Naive thymus-derived CD4-positive, alpha-beta T cell (primary cell): ENCODE measurements around the gene CYB5RL. TPM values are rescaled to one million over a fixed set of nuclear protein-coding genes. Genes with fewer than 3 reads are reported as not detected.
A peak's percentile ranks its signal among the peaks of the same experiment; 100 is the strongest.

Source experiments
- ATAC-seq: fragments of 150-1000 bp; cut with Tn5 transposase; 2 replicates; pipeline ENCODE4 v1.10.0; 2021; ENCODE audit warnings: mild to moderate bottlenecking, moderate library complexity
- CTCF ChIA-PET: fragments of 350-600 bp; sonication (Branson Sonifier 250); formaldehyde crosslinking; loops from one replicate; lab custom pipeline; 2021; ENCODE audit warnings: antibody characterized with exemption; lab: Charles Lee
- POLR2A ChIA-PET: fragments of 350-600 bp; sonication (Branson Sonifier 250); formaldehyde crosslinking; loops from one replicate; lab custom pipeline; 2021; ENCODE audit warnings: antibody characterized with exemption, inconsistent platforms; lab: Charles Lee
- DNase-seq, 9 donors: peaks; one replicate each; pipeline versions ENCODE4 v3.0.0 to v3.0.0-alpha.2; 2020 to 2022; ENCODE audit warnings: mixed read lengths in 1 of 9
- H3K27ac ChIP-seq: one replicate; pipeline ENCODE4 v1.7.0; 2013; ENCODE audit warnings: mild to moderate bottlenecking, low read depth, low read length, moderate library complexity
- H3K27me3 ChIP-seq, 2 donors: one replicate each; pipeline ENCODE4 v1.7.0; 2013; ENCODE audit warnings: low read length in 2 of 2, mild to moderate bottlenecking in 2 of 2, moderate library complexity in 2 of 2; ENCODE audit not compliant: control insufficient read depth in 2 of 2, insufficient read depth in 2 of 2
- H3K36me3 ChIP-seq, 3 experiments: 1 replicate in 2 of 3; 2 replicates in 1 of 3; pipeline ENCODE4 v1.7.0; 2013; ENCODE audit warnings: low read length in 3 of 3, mild to moderate bottlenecking in 3 of 3, moderate library complexity in 1 of 3; ENCODE audit not compliant: insufficient read depth in 3 of 3, control insufficient read depth in 2 of 3
- H3K4me1 ChIP-seq, 2 donors: one replicate each; pipeline ENCODE4 v1.7.0; 2013; ENCODE audit warnings: low read length in 2 of 2, mild to moderate bottlenecking in 2 of 2, moderate library complexity in 1 of 2; ENCODE audit not compliant: control insufficient read depth in 2 of 2, insufficient read depth in 2 of 2
- H3K4me3 ChIP-seq: 2 replicates; pipeline ENCODE4 v1.7.0; 2013; ENCODE audit warnings: mild to moderate bottlenecking, low read length
- H3K9me3 ChIP-seq, 3 experiments: 1 replicate in 2 of 3; 2 replicates in 1 of 3; pipeline ENCODE4 v1.7.0; 2013; ENCODE audit warnings: low read length in 3 of 3; ENCODE audit not compliant: control insufficient read depth in 2 of 3
- H3K27ac Mint-ChIP-seq, 9 donors: one replicate each; pipeline ENCODE4 v1.8.0; 2020 to 2022; ENCODE audit warnings: mixed read lengths in 9 of 9, mild to moderate bottlenecking in 8 of 9, moderate library complexity in 5 of 9, inconsistent platforms in 2 of 9
- H3K27me3 Mint-ChIP-seq, 5 donors: one replicate each; pipeline ENCODE4 v1.8.0; 2021 to 2022; ENCODE audit warnings: mixed read lengths in 5 of 5, mild to moderate bottlenecking in 1 of 5
- H3K36me3 Mint-ChIP-seq, 5 donors: one replicate each; pipeline ENCODE4 v1.8.0; 2020 to 2022; ENCODE audit warnings: mixed read lengths in 5 of 5, mild to moderate bottlenecking in 3 of 5, inconsistent platforms in 1 of 5
- H3K4me1 Mint-ChIP-seq, 7 donors: one replicate each; pipeline ENCODE4 v1.8.0; 2020 to 2022; ENCODE audit warnings: mixed read lengths in 7 of 7, mild to moderate bottlenecking in 3 of 7, inconsistent platforms in 1 of 7
- H3K4me3 Mint-ChIP-seq, 10 donors: one replicate each; pipeline ENCODE4 v1.8.0; 2020 to 2022; ENCODE audit warnings: mild to moderate bottlenecking in 10 of 10, mixed read lengths in 10 of 10, moderate library complexity in 6 of 10, inconsistent platforms in 2 of 10
- H3K9me3 Mint-ChIP-seq, 11 donors: one replicate each; pipeline ENCODE4 v1.8.0; 2020 to 2022; ENCODE audit warnings: mixed read lengths in 11 of 11, mild to moderate bottlenecking in 4 of 11, inconsistent platforms in 1 of 11, moderate library complexity in 1 of 11
- intact Hi-C, 2 donors: fragments of 100-400 bp; cut with micrococcal nuclease; formaldehyde crosslinking; loops; one replicate each; pipeline ENCODE4 v1.15.1; 2023
- polyA plus RNA-seq, 2 donors: library from polyadenylated mRNA; unstranded; fragments of 300-500 nt; fragmentation: Illumina TruSeq; gene quantifications; one replicate each; pipeline ENCODE4 v1.2.3, GENCODE V29; 2021
- total RNA-seq, 6 experiments: library from RNA in 5 of 6; stranded (reverse) in 5 of 6; gene quantifications; 1 replicate in 5 of 6; 2 replicates in 1 of 6; pipeline ENCODE4 v1.2.3 and lab custom pipeline; 2021 to 2026

CYB5RL gene
- total and polyA plus RNA-seq, 7 experiments from 2014 or later: 3.4 to 13.5 (median 7.0) TPM

GRCh38 chr1:54244655-54245054 is 44.8 kb upstream of the CYB5RL start:
- no peak overlapping the region for H3K4me3 Mint-ChIP-seq
- peaks cover 0 to 8% (median 0%) of the 10 kb centered on the region in 7 donors for H3K4me1 Mint-ChIP-seq
- Histone ChIP-seq H3K4me3 (no peak overlapping the region), H3K27me3 (no peaks in the 10 kb centered on the region), H3K27ac (no peak overlapping the region), H3K9me3 (no peaks in the 10 kb centered on the region), H3K4me1 (no peaks in the 10 kb centered on the region), H3K36me3 (peaks cover 0 to 81% (median 8%) of the 10 kb centered on the region in 3 experiments)
- DNase-seq: no peak
- H3K27me3 Mint-ChIP-seq: no peaks in the 10 kb centered on the region
- ChIA-PET POLR2A (no interaction called here), CTCF (no interaction called here)
- H3K27ac Mint-ChIP-seq: peak overlapping the region in 5 of 9 donors; percentile 20 to 84 (median 39)
- H3K9me3 Mint-ChIP-seq: peaks cover 0 to 3% (median 0%) of the 10 kb centered on the region in 11 donors
- intact Hi-C loops: no loop called here
- H3K36me3 Mint-ChIP-seq: peaks cover 0 to 23% (median 8%) of the 10 kb centered on the region in 5 donors
- no peak for ATAC-seq

GRCh38 chr1:54243022-54243421 is 43.2 kb upstream of the CYB5RL start:
- H3K27me3 ChIP-seq: no peaks in the 10 kb centered on the region
- no peak for ATAC-seq
- ChIA-PET CTCF (no interaction called here), POLR2A (no interaction called here)
- Mint-ChIP-seq H3K36me3 (peaks cover 0 to 26% (median 10%) of the 10 kb centered on the region in 5 donors), H3K9me3 (peaks cover 0 to 2% (median 0%) of the 10 kb centered on the region in 11 donors), H3K27me3 (no peaks in the 10 kb centered on the region), H3K4me3 (no peak overlapping the region), H3K27ac (peak overlapping the region in 5 of 9 donors; percentile 28 to 74 (median 55)), H3K4me1 (peaks cover 0 to 7% (median 0%) of the 10 kb centered on the region in 7 donors)
- H3K4me3 ChIP-seq: no peak overlapping the region
- H3K27ac ChIP-seq: no peak overlapping the region
- no peaks in the 10 kb centered on the region for H3K9me3 ChIP-seq
- peaks cover 0 to 85% (median 19%) of the 10 kb centered on the region in 3 experiments for H3K36me3 ChIP-seq
- H3K4me1 ChIP-seq: no peaks in the 10 kb centered on the region
- intact Hi-C loops: no loop called here
- DNase-seq: no peak

GRCh38 chr1:54241364-54241763 is 41.5 kb upstream of the CYB5RL start:
- H3K27ac Mint-ChIP-seq: no peak overlapping the region
- H3K36me3 Mint-ChIP-seq: peaks cover 12 to 42% (median 20%) of the 10 kb centered on the region in 5 donors
- Histone ChIP-seq H3K27me3 (no peaks in the 10 kb centered on the region), H3K27ac (peak overlapping the region; percentile 13), H3K9me3 (no peaks in the 10 kb centered on the region), H3K4me1 (no peaks in the 10 kb centered on the region), H3K36me3 (peaks cover 0 to 85% (median 19%) of the 10 kb centered on the region in 3 experiments), H3K4me3 (no peak overlapping the region)
- no peaks in the 10 kb centered on the region for H3K27me3 Mint-ChIP-seq
- ATAC-seq: no peak
- ChIA-PET POLR2A (no interaction called here), CTCF (interaction anchor here (0.9 kb wide), 1 partner anchor 26 kb away, joined by 3 read pairs; no protein-coding TSS in a partner anchor)
- peaks cover 0 to 7% (median 0%) of the 10 kb centered on the region in 7 donors for H3K4me1 Mint-ChIP-seq
- no peak overlapping the region for H3K4me3 Mint-ChIP-seq
- intact Hi-C loops: no loop called here
- no peak for DNase-seq
- H3K9me3 Mint-ChIP-seq: peaks cover 0 to 2% (median 0%) of the 10 kb centered on the region in 11 donors

GRCh38 chr1:54240741-54241335 is 41.0 kb upstream of the CYB5RL start:
- Mint-ChIP-seq H3K27me3 (no peaks in the 10 kb centered on the region), H3K36me3 (peaks cover 12 to 43% (median 21%) of the 10 kb centered on the region in 5 donors), H3K9me3 (peaks cover 0 to 2% (median 0%) of the 10 kb centered on the region in 11 donors), H3K27ac (peak overlapping the region in 3 of 9 donors; percentile 25 to 43 (median 26)), H3K4me3 (no peak overlapping the region), H3K4me1 (peaks cover 0 to 6% (median 0%) of the 10 kb centered on the region in 7 donors)
- no peak overlapping the region for H3K27ac ChIP-seq
- DNase-seq (no peak), ATAC-seq (no peak)
- no peaks in the 10 kb centered on the region for H3K27me3 ChIP-seq
- CTCF ChIA-PET: interaction anchor here (0.9 kb wide), 1 partner anchor 26 kb away, joined by 3 read pairs; no protein-coding TSS in a partner anchor
- no peaks in the 10 kb centered on the region for H3K9me3 ChIP-seq
- intact Hi-C loops: no loop called here
- no peaks in the 10 kb centered on the region for H3K4me1 ChIP-seq
- H3K4me3 ChIP-seq: no peak overlapping the region
- POLR2A ChIA-PET: no interaction called here
- H3K36me3 ChIP-seq: peaks cover 0 to 84% (median 19%) of the 10 kb centered on the region in 3 experiments

GRCh38 chr1:54239631-54240031 is 39.8 kb upstream of the CYB5RL start:
- Mint-ChIP-seq H3K9me3 (peaks cover 0 to 2% (median 0%) of the 10 kb centered on the region in 11 donors), H3K27me3 (no peaks in the 10 kb centered on the region), H3K36me3 (peaks cover 12 to 45% (median 24%) of the 10 kb centered on the region in 5 donors), H3K4me1 (peaks cover 0 to 6% (median 0%) of the 10 kb centered on the region in 7 donors), H3K27ac (peak overlapping the region in 1 of 9 donors; percentile 51), H3K4me3 (no peak overlapping the region)
- no peak for ATAC-seq
- no peaks in the 10 kb centered on the region for H3K4me1 ChIP-seq
- peaks cover 0 to 72% (median 19%) of the 10 kb centered on the region in 3 experiments for H3K36me3 ChIP-seq
- POLR2A ChIA-PET: no interaction called here
- intact Hi-C loops: no loop called here
- no peak for DNase-seq
- no peak overlapping the region for H3K4me3 ChIP-seq
- no peak overlapping the region for H3K27ac ChIP-seq
- CTCF ChIA-PET: no interaction called here
- no peaks in the 10 kb centered on the region for H3K27me3 ChIP-seq
- H3K9me3 ChIP-seq: no peaks in the 10 kb centered on the region

- Mint-ChIP-seq H3K27ac (peak overlapping the region in 1 of 9 donors; percentile 69), H3K27me3 (no peaks in the 10 kb centered on the region), H3K4me3 (no peak overlapping the region), H3K4me1 (peaks cover 0 to 6% (median 0%) of the 10 kb centered on the region in 7 donors), H3K9me3 (peaks cover 0 to 6% (median 0%) of the 10 kb centered on the region in 11 donors), H3K36me3 (peaks cover 12 to 46% (median 28%) of the 10 kb centered on the region in 5 donors)
- Histone ChIP-seq H3K36me3 (peaks cover 0 to 68% (median 19%) of the 10 kb centered on the region in 3 experiments), H3K4me3 (no peak overlapping the region), H3K27me3 (no peaks in the 10 kb centered on the region), H3K4me1 (no peaks in the 10 kb centered on the region), H3K27ac (no peak overlapping the region), H3K9me3 (no peaks in the 10 kb centered on the region)
- ATAC-seq (no peak), DNase-seq (no peak)
- ChIA-PET POLR2A (no interaction called here), CTCF (no interaction called here)
- intact Hi-C loops: no loop called here
These were observed 39.2 kb upstream of the CYB5RL start for GRCh38 chr1:54239035-54239383.
